GM12878 (cell line): Measurements from ENCODE around the gene GRB10. TPM values are rescaled to one million over a fixed set of nuclear protein-coding genes. Genes with fewer than 3 reads are reported as not detected.

Experiments used
- ATAC-seq: fragments of 200-7000 bp; cut with Tn5 transposase; 3 replicates; pipeline ENCODE4 v1.9.1; 2020; ENCODE audit warnings: mild to moderate bottlenecking, moderate library complexity
- BruUV-seq: library from RNA; stranded (reverse); fragments of 400-500 nt; replicated peaks from 2 replicates; lab custom pipeline; 2021; lab: Mats Ljungman, UMichigan
- CTCF ChIA-PET: fragments of 300-600 bp; sonication (Branson Sonifier 250); formaldehyde crosslinking; extraction: SDS; loops from one replicate; lab custom pipeline; 2021; ENCODE audit warnings: inconsistent platforms; lab: Yijun Ruan, JAX
- POLR2A ChIA-PET: fragments of 350-600 bp; formaldehyde crosslinking; extraction: SDS; loops from one replicate; lab custom pipeline; 2021; ENCODE audit warnings: inconsistent platforms; lab: Charles Lee
- RAD21 ChIA-PET: fragments of 300-600 bp; sonication (Branson Sonifier 250); formaldehyde crosslinking; loops from one replicate; lab custom pipeline; 2023; ENCODE audit warnings: antibody characterized with exemption; ENCODE audit not compliant: unreplicated experiment; lab: Charles Lee
- SMC1A ChIA-PET: fragments of 300-600 bp; sonication (Branson Sonifier 250); formaldehyde crosslinking; loops from one replicate; lab custom pipeline; 2023; ENCODE audit not compliant: unreplicated experiment, uncharacterized antibody; lab: Charles Lee
- DNase-seq: peaks from one replicate; pipeline ENCODE4 v3.0.0-alpha.2; 2011; ENCODE audit warnings: low read depth, low spot score
- FAIRE-seq: peaks from 3 replicates; lab custom pipeline; 2011; peaks lifted over from hg19 to GRCh38; lab: Jason Lieb, UNC
- H2AFZ ChIP-seq: 2 replicates; pipeline ENCODE4 v1.6.0; 2011; ENCODE audit warnings: low read depth, low read length, control low read depth; ENCODE audit not compliant: control insufficient read depth
- H3K27ac ChIP-seq: 2 replicates; pipeline ENCODE4 v1.5.1; 2011; ENCODE audit warnings: control low read depth; ENCODE audit not compliant: control insufficient read depth, insufficient read depth
- H3K27me3 ChIP-seq, 2 experiments: replicated peaks in 1 of 2; 2 replicates each; pipeline versions ENCODE4 v1.6.0 to v1.6.1; 2011; ENCODE audit warnings: low read length in 1 of 2; ENCODE audit not compliant: control insufficient read depth in 2 of 2, insufficient read depth in 2 of 2
- H3K36me3 ChIP-seq, 2 experiments: 2 replicates each; pipeline ENCODE4 v1.5.1; 2011; ENCODE audit warnings: low read length in 1 of 2; ENCODE audit not compliant: control insufficient read depth in 2 of 2, insufficient read depth in 2 of 2
- H3K4me1 ChIP-seq: 2 replicates; pipeline ENCODE4 v1.6.1; 2011; ENCODE audit warnings: mild to moderate bottlenecking, low read length, moderate library complexity, mixed read lengths; ENCODE audit not compliant: control insufficient read depth, insufficient read depth
- H3K4me2 ChIP-seq: 2 replicates; pipeline ENCODE4 v1.6.0; 2011; ENCODE audit warnings: control low read depth; ENCODE audit not compliant: control insufficient read depth, insufficient read depth
- H3K4me3 ChIP-seq: fragments of 200-600 bp; sonication (generic); 2 replicates; pipeline ENCODE4 v1.5.1; 2016
- H3K79me2 ChIP-seq: 2 replicates; pipeline ENCODE4 v1.6.0; 2011; ENCODE audit warnings: low read length; ENCODE audit not compliant: control insufficient read depth, insufficient read depth
- H3K9ac ChIP-seq: 2 replicates; pipeline ENCODE4 v1.8.0; 2011; ENCODE audit warnings: low read length, control low read depth, mixed read lengths; ENCODE audit not compliant: control insufficient read depth, insufficient read depth
- H3K9me3 ChIP-seq: replicated peaks from 3 replicates; pipeline ENCODE4 v1.5.1; 2011; ENCODE audit warnings: mild to moderate bottlenecking, low read length; ENCODE audit not compliant: control insufficient read depth, insufficient read depth
- H4K20me1 ChIP-seq: 2 replicates; pipeline ENCODE4 v1.6.0; 2011; ENCODE audit not compliant: control insufficient read depth, insufficient read depth
- CREM ChIP-seq: IDR thresholded peaks from 2 replicates; pipeline ENCODE4 v1.6.1; 2014; ENCODE audit warnings: antibody characterized with exemption, low read depth
- CUX1 ChIP-seq: IDR thresholded peaks from 2 replicates; pipeline ENCODE4 v1.6.1; 2012; ENCODE audit warnings: improper control_type of control experiment, low read depth, low read length; ENCODE audit not compliant: insufficient replicate concordance
- FOXM1 ChIP-seq: IDR thresholded peaks from 2 replicates; pipeline ENCODE4 v1.6.1; 2012; ENCODE audit warnings: low read depth, mild to moderate bottlenecking, inconsistent platforms, low read length, moderate library complexity
- HDAC6 ChIP-seq: fragments of 200-600 bp; sonication (generic); IDR thresholded peaks from one replicate; pipeline ENCODE4 v1.8.0; 2017; ENCODE audit warnings: antibody characterized with exemption; ENCODE audit not compliant: unreplicated experiment
- NFIC ChIP-seq: IDR thresholded peaks from 2 replicates; pipeline ENCODE4 v1.6.1; 2012; ENCODE audit warnings: low read depth, mild to moderate bottlenecking, inconsistent platforms, low read length, moderate library complexity
- NR2C2 ChIP-seq: IDR thresholded peaks from 2 replicates; pipeline ENCODE4 v1.6.1; 2011; ENCODE audit warnings: borderline replicate concordance, low read depth; ENCODE audit not compliant: control insufficient read depth, insufficient read length
- SIN3A ChIP-seq: IDR thresholded peaks from 2 replicates; pipeline ENCODE4 v1.6.1; 2012; ENCODE audit warnings: low read depth, low read length, improper control_type of control experiment
- SMAD5 ChIP-seq: IDR thresholded peaks from 2 replicates; pipeline ENCODE4 v1.6.1; 2016; ENCODE audit warnings: antibody characterized with exemption, low read depth
- SMARCA5 ChIP-seq: fragments of 450-650 bp; IDR thresholded peaks from 2 replicates; pipeline ENCODE4 v1.6.1; 2017; ENCODE audit warnings: mild to moderate bottlenecking
- SRF ChIP-seq, 2 experiments: IDR thresholded peaks; 2 replicates each; pipeline ENCODE4 v1.6.1; 2011; ENCODE audit warnings: low read depth in 2 of 2, low read length in 2 of 2, mild to moderate bottlenecking in 1 of 2, moderate library complexity in 1 of 2
- SUZ12 ChIP-seq: fragments of 200-600 bp; sonication (generic); IDR thresholded peaks from one replicate; pipeline ENCODE4 v1.6.1; 2018; ENCODE audit warnings: antibody characterized with exemption, mild to moderate bottlenecking; ENCODE audit not compliant: unreplicated experiment
- USF1 ChIP-seq: IDR thresholded peaks from 2 replicates; pipeline ENCODE4 v1.6.1; 2011; ENCODE audit warnings: borderline replicate concordance, low read depth, mild to moderate bottlenecking, moderate library complexity, mixed read lengths, low read length; ENCODE audit not compliant: insufficient read depth; ENCODE audit errors: extremely low read length
- WRNIP1 ChIP-seq: IDR thresholded peaks from 2 replicates; pipeline ENCODE4 v1.6.1; 2011; ENCODE audit warnings: low read depth, low read length, improper control_type of control experiment, borderline replicate concordance
- WGBS: methylation state at CpG from one replicate; pipeline ENCODE4 v1.1.6; 2016; ENCODE audit warnings: low lambda C conversion rate; ENCODE audit not compliant: insufficient replicate concordance, insufficient coverage; ENCODE audit errors: missing lambda C conversion rate; 5-methylcytosine and 5-hydroxymethylcytosine counted together
- in situ Hi-C: fragments of 300-500 bp; cut with MboI; formaldehyde crosslinking; loops from 9 replicates; pipeline ENCODE4 v1.14.3; 2018; ENCODE audit warnings: mixed read lengths
- intact Hi-C: fragments of 100-400 bp; cut with micrococcal nuclease; formaldehyde crosslinking; loops from one replicate; pipeline ENCODE4 v1.14.2; 2022; ENCODE audit not compliant: unreplicated experiment
- polyA plus RNA-seq, 11 experiments: library from polyadenylated mRNA; depleted of rRNA in 4 of 11; unstranded in 6 of 11; stranded (reverse) in 5 of 11; fragments of >200 nt; fragmentation: Nextera tagmentation in 4 of 11; fragmentation: Illumina TruSeq in 1 of 11; extraction: Ambion mirVana in 4 of 11; extraction: Trizol in 1 of 11; gene quantifications; 1 replicate in 1 of 11; 2 replicates in 10 of 11; pipeline versions ENCODE4 v1.2.1 to v1.2.3, GENCODE V29; 2011 to 2016; ENCODE audit warnings: inconsistent platforms in 2 of 11, missing spikeins in 2 of 11, low read depth in 1 of 11
- total RNA-seq, 4 experiments: library from RNA; depleted of rRNA in 3 of 4; stranded (reverse); fragments of >200 nt in 3 of 4; fragmentation: Illumina TruSeq in 1 of 4; extraction: Trizol in 1 of 4; gene quantifications; 2 replicates each; pipeline versions ENCODE4 v1.2.1 to v1.2.3, GENCODE V29; 2013 to 2021

GRB10 gene
- total and polyA plus RNA-seq, 10 of the 15 experiments (the other 5 are each of a cell fraction or from before 2014, with no cell fraction given): 0.04 to 0.33 TPM; not detected in 8

- CTCF ChIA-PET: no interaction called here
- no peaks in the 10 kb centered on the region for H3K4me1 ChIP-seq
- H3K79me2 ChIP-seq: no peaks in the 10 kb centered on the region
- no TSS peak for BruUV-seq
- FAIRE-seq (no peak), DNase-seq (no peak), ATAC-seq (no peak)
- H3K9ac ChIP-seq: no peak overlapping the region
- WGBS: 52% methylated on average over 11 of the region's 11 CpGs
- H2AFZ ChIP-seq: no peak overlapping the region
- no peak overlapping the region for H3K4me3 ChIP-seq
- no peak for TF ChIP-seq NR2C2
- H3K27me3 ChIP-seq: no peaks in the 10 kb centered on the region; a peak in 1 of 4 replicates
- intact Hi-C loops: no loop called here
- no peak overlapping the region for H3K27ac ChIP-seq
- in situ Hi-C loops: no loop called here
- SMC1A ChIA-PET: no interaction called here
- no peaks in the 10 kb centered on the region for H4K20me1 ChIP-seq
- RAD21 ChIA-PET: no interaction called here
- POLR2A ChIA-PET: no interaction called here
- no peaks in the 10 kb centered on the region for H3K36me3 ChIP-seq
- no peaks in the 10 kb centered on the region for H3K9me3 ChIP-seq
- no peak overlapping the region for H3K4me2 ChIP-seq
These were observed 38.8 kb downstream of the GRB10 start for GRCh38 chr7:50743893-50744292.

- SMC1A ChIA-PET: no interaction called here
- CTCF ChIA-PET: no interaction called here
- Histone ChIP-seq H3K79me2 (no peaks in the 10 kb centered on the region), H3K4me1 (no peaks in the 10 kb centered on the region), H4K20me1 (no peaks in the 10 kb centered on the region), H3K4me2 (no peak overlapping the region), H3K9ac (no peak overlapping the region), H3K9me3 (no peaks in the 10 kb centered on the region), H3K36me3 (no peaks in the 10 kb centered on the region), H3K4me3 (no peak overlapping the region), H3K27ac (no peak overlapping the region), H3K27me3 (no peaks in the 10 kb centered on the region), H2AFZ (no peak overlapping the region)
- WGBS: 24% methylated on average over 2 of the region's 2 CpGs
- FAIRE-seq (no peak), ATAC-seq (no peak), DNase-seq (no peak)
- POLR2A ChIA-PET: no interaction called here
- RAD21 ChIA-PET: no interaction called here
- intact Hi-C loops: no loop called here
- in situ Hi-C loops: no loop called here
- TF ChIP-seq FOXM1 (no peak), SUZ12 (no peak), NFIC (no peak), SMARCA5 (no peak), CUX1 (no peak), WRNIP1 (no peak), SIN3A (no peak), SRF (IDR thresholded peaks at IDR 0.05; ENCODE audit: low read depth in 2 of 2, low read length in 2 of 2) (no peak), HDAC6 (no peak), USF1 (no peak), CREM (no peak), SMAD5 (no peak)
- no TSS peak for BruUV-seq
These were observed 39.7 kb downstream of the GRB10 start for GRCh38 chr7:50743016-50743415.
